ENCODE measurements around the gene CDH3. TPM values are rescaled to one million over a fixed set of nuclear protein-coding genes. Genes with fewer than 3 reads are reported as not detected.

Gene CDH3
- total RNA-seq, 1 donor from 2014 or later: not detected

- ATAC-seq (ENCODE audit: poor library complexity): no peak
- intact Hi-C loops (cut with DNase I): no loop called here
Observed at GRCh38 chr16:68728523-68728922, 83.4 kb downstream of the CDH3 start.

GRCh38 chr16:68731637-68732036 lies 86.5 kb downstream of the CDH3 start:
- intact Hi-C loops (cut with DNase I): no loop called here
- ATAC-seq (ENCODE audit: poor library complexity) (no peak), DNase-seq (no peak)

More at GRCh38 chr16:68728523-68728922, 83.4 kb downstream of the CDH3 start:
- DNase-seq: no peak

GRCh38 chr16:68732042-68732680 lies 87.1 kb downstream of the CDH3 start:
- DNase-seq (no peak), ATAC-seq (ENCODE audit: poor library complexity) (no peak)
- intact Hi-C loops (cut with DNase I): no loop called here

GRCh38 chr16:68732741-68733399 lies 87.8 kb downstream of the CDH3 start:
- no peak for DNase-seq
- intact Hi-C loops (cut with DNase I): no loop called here
- no peak for ATAC-seq (ENCODE audit: poor library complexity)

GRCh38 chr16:68733570-68733969 lies 88.5 kb downstream of the CDH3 start:
- intact Hi-C loops (cut with DNase I): no loop called here
- no peak for ATAC-seq (ENCODE audit: poor library complexity)
- DNase-seq: no peak

GRCh38 chr16:68734782-68735181 lies 89.7 kb downstream of the CDH3 start:
- DNase-seq (no peak), ATAC-seq (ENCODE audit: poor library complexity) (no peak)
- intact Hi-C loops (cut with DNase I): no loop called here

GRCh38 chr16:68736561-68736960 lies 91.5 kb downstream of the CDH3 start:
- no peak for ATAC-seq (ENCODE audit: poor library complexity)
- intact Hi-C loops (cut with DNase I): no loop called here
- no peak for DNase-seq

- ATAC-seq (ENCODE audit: poor library complexity) (peak; percentile 64), DNase-seq (no peak)
- intact Hi-C loops (cut with DNase I): no loop called here
Observed at GRCh38 chr16:68737046-68737729, 92.1 kb downstream of the CDH3 start, which contains the start of gene CDH1. TSS of gene CDH1 (plus strand) at chr16:68737292. CDS start at chr16:68737416, 124 bp downstream.

GRCh38 chr16:68737730-68738629 lies 92.9 kb downstream of the CDH3 start:
- peak; percentile 39 for ATAC-seq (ENCODE audit: poor library complexity)
- DNase-seq: no peak
- intact Hi-C loops (cut with DNase I): no loop called here

GRCh38 chr16:68739964-68740627 lies 95.0 kb downstream of the CDH3 start:
- DNase-seq (no peak), ATAC-seq (ENCODE audit: poor library complexity) (no peak)
- intact Hi-C loops (cut with DNase I): no loop called here

GRCh38 chr16:68740628-68741346 lies 95.7 kb downstream of the CDH3 start:
- intact Hi-C loops (cut with DNase I): no loop called here

GRCh38 chr16:68743664-68744063 lies 98.6 kb downstream of the CDH3 start:
- DNase-seq (no peak), ATAC-seq (ENCODE audit: poor library complexity) (no peak)
- intact Hi-C loops (cut with DNase I): no loop called here

More at GRCh38 chr16:68740628-68741346, 95.7 kb downstream of the CDH3 start:
- ATAC-seq (ENCODE audit: poor library complexity): no peak
- no peak for DNase-seq

- DNase-seq (no peak), ATAC-seq (ENCODE audit: poor library complexity) (no peak)
- intact Hi-C loops (cut with DNase I): no loop called here
Observed at GRCh38 chr16:68744744-68745280, 99.7 kb downstream of the CDH3 start.

GRCh38 chr16:68746951-68747350 lies 101.8 kb downstream of the CDH3 start:
- no peak for ATAC-seq (ENCODE audit: poor library complexity)
- no peak for DNase-seq
- intact Hi-C loops (cut with DNase I): no loop called here

- intact Hi-C loops (cut with DNase I): no loop called here
- ATAC-seq (ENCODE audit: poor library complexity) (no peak), DNase-seq (no peak)
Observed at GRCh38 chr16:68749432-68749831, 104.3 kb downstream of the CDH3 start.
